HepG2 (cell line): Measurements from ENCODE around the gene PHLPP2. TPM values are rescaled to one million over a fixed set of nuclear protein-coding genes. Genes with fewer than 3 reads are reported as not detected.

Experiments used
- ARID2 ChIP-seq: sonication (generic); formaldehyde crosslinking; IDR thresholded peaks from 2 replicates; pipeline ENCODE4 v1.8.1; 2022; ENCODE audit warnings: mild to moderate bottlenecking, missing genetic modification reagents, borderline replicate concordance
- CBX1 ChIP-seq: IDR thresholded peaks from one replicate; pipeline ENCODE4 v1.6.1; 2016; ENCODE audit warnings: antibody characterized with exemption, low read depth
- CENPX ChIP-seq: sonication (generic); formaldehyde crosslinking; IDR thresholded peaks from 2 replicates; pipeline ENCODE4 v1.9.0; 2021; ENCODE audit warnings: mild to moderate bottlenecking, missing genetic modification reagents, moderate library complexity
- ELF3 ChIP-seq: IDR thresholded peaks from 2 replicates; pipeline ENCODE4 v1.6.1; 2016; ENCODE audit warnings: missing genetic modification reagents, missing compliant biosample characterization
- ERF ChIP-seq: IDR thresholded peaks from 2 replicates; pipeline ENCODE4 v1.6.1; 2018; ENCODE audit warnings: missing biosample characterization, missing genetic modification reagents
- FOXA1 ChIP-seq, 2 experiments: fragments of 450-650 bp in 1 of 2; sonication (generic) in 1 of 2; formaldehyde crosslinking in 1 of 2; IDR thresholded peaks; 2 replicates each; pipeline versions ENCODE4 v1.4.0 to v1.6.1; 2016 to 2020; ENCODE audit warnings: missing genetic modification reagents in 1 of 2
- FOXA3 ChIP-seq: IDR thresholded peaks from 2 replicates; pipeline ENCODE4 v1.6.1; 2016; ENCODE audit warnings: missing genetic modification reagents, missing compliant biosample characterization
- JUND ChIP-seq: sonication (generic); formaldehyde crosslinking; IDR thresholded peaks from 2 replicates; pipeline ENCODE4 v1.8.0; 2022; ENCODE audit warnings: mild to moderate bottlenecking, missing genetic modification reagents
- SETDB1 ChIP-seq: sonication (generic); formaldehyde crosslinking; IDR thresholded peaks from 2 replicates; pipeline ENCODE4 v1.5.1; 2020; ENCODE audit warnings: missing genetic modification reagents, mild to moderate bottlenecking, borderline replicate concordance
- ZNF335 ChIP-seq: sonication (generic); formaldehyde crosslinking; IDR thresholded peaks from 2 replicates; pipeline ENCODE4 v1.4.0; 2020; ENCODE audit warnings: missing genetic modification reagents
- ZNF430 ChIP-seq: sonication (generic); formaldehyde crosslinking; IDR thresholded peaks from 2 replicates; pipeline ENCODE4 v1.9.0; 2021; ENCODE audit warnings: mild to moderate bottlenecking, missing genetic modification reagents
- ZNF557 ChIP-seq: sonication (generic); formaldehyde crosslinking; IDR thresholded peaks from 2 replicates; pipeline ENCODE4 v1.4.0; 2020; ENCODE audit warnings: missing genetic modification reagents
- ZNF605 ChIP-seq: sonication (generic); formaldehyde crosslinking; IDR thresholded peaks from 2 replicates; pipeline ENCODE4 v1.8.0; 2022; ENCODE audit warnings: mild to moderate bottlenecking, missing genetic modification reagents
- ZNF644 ChIP-seq: IDR thresholded peaks from 2 replicates; pipeline ENCODE4 v1.6.1; 2016; ENCODE audit warnings: low read depth
- polyA plus RNA-seq, 8 experiments: library from polyadenylated mRNA; depleted of rRNA in 3 of 8; stranded (reverse) in 7 of 8; unstranded in 1 of 8; fragments of >200 nt; fragmentation: Illumina TruSeq in 4 of 8; extraction: Trizol in 4 of 8; gene quantifications; 2 replicates each; pipeline versions ENCODE4 v1.2.1 to v1.2.3, GENCODE V29; 2011 to 2016; ENCODE audit warnings: low read depth in 4 of 8, missing spikeins in 1 of 8, mixed read lengths in 1 of 8; ENCODE audit not compliant: insufficient read depth in 1 of 8
- total RNA-seq, 5 experiments: library from RNA; depleted of rRNA; stranded (reverse); fragments of >200 nt; fragmentation: Illumina TruSeq; extraction: Trizol; gene quantifications; 2 replicates each; pipeline ENCODE4 v1.2.3, GENCODE V29; 2016; ENCODE audit warnings: low read depth in 1 of 5
- TF ChIP-seq, protein P1 (sequence below): sonication (generic); formaldehyde crosslinking; IDR thresholded peaks from 2 replicates; pipeline ENCODE4 v1.4.0; 2020; ENCODE audit warnings: missing genetic modification reagents, borderline replicate concordance
- TF ChIP-seq, protein P2 (sequence below): sonication (generic); formaldehyde crosslinking; IDR thresholded peaks from 2 replicates; pipeline ENCODE4 v1.4.0; 2020; ENCODE audit warnings: missing genetic modification reagents, borderline replicate concordance
- TF ChIP-seq, protein P3 (sequence below): IDR thresholded peaks from 2 replicates; pipeline ENCODE4 v1.6.1; 2016; ENCODE audit warnings: mild to moderate bottlenecking
- TF ChIP-seq, protein P4 (sequence below): sonication (generic); formaldehyde crosslinking; IDR thresholded peaks from 2 replicates; pipeline ENCODE4 v1.5.1; 2020; ENCODE audit warnings: missing genetic modification reagents, mild to moderate bottlenecking, borderline replicate concordance
- TF ChIP-seq, protein P5 (sequence below): sonication (generic); formaldehyde crosslinking; IDR thresholded peaks from 2 replicates; pipeline ENCODE4 v1.4.0; 2020; ENCODE audit warnings: mild to moderate bottlenecking, missing genetic modification reagents, borderline replicate concordance

PHLPP2 gene
- total and polyA plus RNA-seq, 2 of the 13 experiments (the other 11 are each of a cell fraction or from before 2014, with no cell fraction given), result 8.9 TPM

DNA sequence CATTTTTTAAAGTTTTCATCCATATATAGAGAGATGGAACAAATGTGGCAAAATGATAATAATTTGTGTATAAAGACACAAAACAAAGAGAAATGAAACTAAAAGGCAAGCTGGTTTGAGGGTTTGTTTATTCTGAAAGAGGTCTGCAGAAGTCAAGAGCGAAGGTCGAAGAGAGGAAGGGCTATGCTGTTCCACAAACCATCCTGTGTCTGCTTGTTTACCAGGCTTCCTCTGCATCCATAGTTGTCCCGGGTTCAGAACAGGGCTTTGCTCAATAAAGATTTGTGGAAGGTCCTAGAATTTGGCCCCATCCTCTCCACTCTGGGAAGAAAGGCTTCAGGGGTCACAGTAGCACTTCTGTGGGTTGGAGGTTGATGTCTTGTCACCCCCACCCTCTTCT, 100.9 kb downstream of the PHLPP2 start (continued):
- TF ChIP-seq FOXA1 (IDR thresholded peaks at IDR 0.05), result no peak
- TF ChIP-seq FOXA1 (CRISPR knock-in tag; IDR thresholded peaks at IDR 0.05), result peak; percentile 83
- no peak for TF ChIP-seq ZNF557 (CRISPR knock-in tag)
- TF ChIP-seq SETDB1 (CRISPR knock-in tag), result no peak
- TF ChIP-seq CBX1, result no peak
- TF ChIP-seq, protein P1, sequence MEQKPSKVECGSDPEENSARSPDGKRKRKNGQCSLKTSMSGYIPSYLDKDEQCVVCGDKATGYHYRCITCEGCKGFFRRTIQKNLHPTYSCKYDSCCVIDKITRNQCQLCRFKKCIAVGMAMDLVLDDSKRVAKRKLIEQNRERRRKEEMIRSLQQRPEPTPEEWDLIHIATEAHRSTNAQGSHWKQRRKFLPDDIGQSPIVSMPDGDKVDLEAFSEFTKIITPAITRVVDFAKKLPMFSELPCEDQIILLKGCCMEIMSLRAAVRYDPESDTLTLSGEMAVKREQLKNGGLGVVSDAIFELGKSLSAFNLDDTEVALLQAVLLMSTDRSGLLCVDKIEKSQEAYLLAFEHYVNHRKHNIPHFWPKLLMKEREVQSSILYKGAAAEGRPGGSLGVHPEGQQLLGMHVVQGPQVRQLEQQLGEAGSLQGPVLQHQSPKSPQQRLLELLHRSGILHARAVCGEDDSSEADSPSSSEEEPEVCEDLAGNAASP (CRISPR knock-in tag), result no peak
- TF ChIP-seq, protein P2, sequence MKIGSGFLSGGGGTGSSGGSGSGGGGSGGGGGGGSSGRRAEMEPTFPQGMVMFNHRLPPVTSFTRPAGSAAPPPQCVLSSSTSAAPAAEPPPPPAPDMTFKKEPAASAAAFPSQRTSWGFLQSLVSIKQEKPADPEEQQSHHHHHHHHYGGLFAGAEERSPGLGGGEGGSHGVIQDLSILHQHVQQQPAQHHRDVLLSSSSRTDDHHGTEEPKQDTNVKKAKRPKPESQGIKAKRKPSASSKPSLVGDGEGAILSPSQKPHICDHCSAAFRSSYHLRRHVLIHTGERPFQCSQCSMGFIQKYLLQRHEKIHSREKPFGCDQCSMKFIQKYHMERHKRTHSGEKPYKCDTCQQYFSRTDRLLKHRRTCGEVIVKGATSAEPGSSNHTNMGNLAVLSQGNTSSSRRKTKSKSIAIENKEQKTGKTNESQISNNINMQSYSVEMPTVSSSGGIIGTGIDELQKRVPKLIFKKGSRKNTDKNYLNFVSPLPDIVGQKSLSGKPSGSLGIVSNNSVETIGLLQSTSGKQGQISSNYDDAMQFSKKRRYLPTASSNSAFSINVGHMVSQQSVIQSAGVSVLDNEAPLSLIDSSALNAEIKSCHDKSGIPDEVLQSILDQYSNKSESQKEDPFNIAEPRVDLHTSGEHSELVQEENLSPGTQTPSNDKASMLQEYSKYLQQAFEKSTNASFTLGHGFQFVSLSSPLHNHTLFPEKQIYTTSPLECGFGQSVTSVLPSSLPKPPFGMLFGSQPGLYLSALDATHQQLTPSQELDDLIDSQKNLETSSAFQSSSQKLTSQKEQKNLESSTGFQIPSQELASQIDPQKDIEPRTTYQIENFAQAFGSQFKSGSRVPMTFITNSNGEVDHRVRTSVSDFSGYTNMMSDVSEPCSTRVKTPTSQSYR (CRISPR knock-in tag), result peak; percentile 8; the same call in 1 of the 2 replicates
- TF ChIP-seq, protein P3, sequence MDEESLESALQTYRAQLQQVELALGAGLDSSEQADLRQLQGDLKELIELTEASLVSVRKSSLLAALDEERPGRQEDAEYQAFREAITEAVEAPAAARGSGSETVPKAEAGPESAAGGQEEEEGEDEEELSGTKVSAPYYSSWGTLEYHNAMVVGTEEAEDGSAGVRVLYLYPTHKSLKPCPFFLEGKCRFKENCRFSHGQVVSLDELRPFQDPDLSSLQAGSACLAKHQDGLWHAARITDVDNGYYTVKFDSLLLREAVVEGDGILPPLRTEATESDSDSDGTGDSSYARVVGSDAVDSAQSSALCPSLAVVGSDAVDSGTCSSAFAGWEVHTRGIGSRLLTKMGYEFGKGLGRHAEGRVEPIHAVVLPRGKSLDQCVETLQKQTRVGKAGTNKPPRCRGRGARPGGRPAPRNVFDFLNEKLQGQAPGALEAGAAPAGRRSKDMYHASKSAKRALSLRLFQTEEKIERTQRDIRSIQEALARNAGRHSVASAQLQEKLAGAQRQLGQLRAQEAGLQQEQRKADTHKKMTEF (CRISPR knock-in tag), result peak; percentile 65
- TF ChIP-seq ZNF430 (CRISPR knock-in tag), result peak; percentile 59; the same call in 1 of the 2 replicates
- TF ChIP-seq ZNF644 (CRISPR knock-in tag), result 0 out of 2 replicates have a peak, but pooled peaks have one; percentile 38
- no peak for TF ChIP-seq ARID2 (CRISPR knock-in tag)
- no peak for TF ChIP-seq JUND (CRISPR knock-in tag)
- no peak for TF ChIP-seq CENPX (CRISPR knock-in tag)
- TF ChIP-seq ZNF605 (CRISPR knock-in tag), result no peak
- peak; percentile 86 for TF ChIP-seq FOXA3
- TF ChIP-seq ZNF335 (CRISPR knock-in tag), result no peak
- TF ChIP-seq, protein P4, sequence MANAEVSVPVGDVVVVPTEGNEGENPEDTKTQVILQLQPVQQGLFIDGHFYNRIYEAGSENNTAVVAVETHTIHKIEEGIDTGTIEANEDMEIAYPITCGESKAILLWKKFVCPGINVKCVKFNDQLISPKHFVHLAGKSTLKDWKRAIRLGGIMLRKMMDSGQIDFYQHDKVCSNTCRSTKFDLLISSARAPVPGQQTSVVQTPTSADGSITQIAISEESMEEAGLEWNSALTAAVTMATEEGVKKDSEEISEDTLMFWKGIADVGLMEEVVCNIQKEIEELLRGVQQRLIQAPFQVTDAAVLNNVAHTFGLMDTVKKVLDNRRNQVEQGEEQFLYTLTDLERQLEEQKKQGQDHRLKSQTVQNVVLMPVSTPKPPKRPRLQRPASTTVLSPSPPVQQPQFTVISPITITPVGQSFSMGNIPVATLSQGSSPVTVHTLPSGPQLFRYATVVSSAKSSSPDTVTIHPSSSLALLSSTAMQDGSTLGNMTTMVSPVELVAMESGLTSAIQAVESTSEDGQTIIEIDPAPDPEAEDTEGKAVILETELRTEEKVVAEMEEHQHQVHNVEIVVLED (CRISPR knock-in tag), result no peak
- TF ChIP-seq, protein P5, sequence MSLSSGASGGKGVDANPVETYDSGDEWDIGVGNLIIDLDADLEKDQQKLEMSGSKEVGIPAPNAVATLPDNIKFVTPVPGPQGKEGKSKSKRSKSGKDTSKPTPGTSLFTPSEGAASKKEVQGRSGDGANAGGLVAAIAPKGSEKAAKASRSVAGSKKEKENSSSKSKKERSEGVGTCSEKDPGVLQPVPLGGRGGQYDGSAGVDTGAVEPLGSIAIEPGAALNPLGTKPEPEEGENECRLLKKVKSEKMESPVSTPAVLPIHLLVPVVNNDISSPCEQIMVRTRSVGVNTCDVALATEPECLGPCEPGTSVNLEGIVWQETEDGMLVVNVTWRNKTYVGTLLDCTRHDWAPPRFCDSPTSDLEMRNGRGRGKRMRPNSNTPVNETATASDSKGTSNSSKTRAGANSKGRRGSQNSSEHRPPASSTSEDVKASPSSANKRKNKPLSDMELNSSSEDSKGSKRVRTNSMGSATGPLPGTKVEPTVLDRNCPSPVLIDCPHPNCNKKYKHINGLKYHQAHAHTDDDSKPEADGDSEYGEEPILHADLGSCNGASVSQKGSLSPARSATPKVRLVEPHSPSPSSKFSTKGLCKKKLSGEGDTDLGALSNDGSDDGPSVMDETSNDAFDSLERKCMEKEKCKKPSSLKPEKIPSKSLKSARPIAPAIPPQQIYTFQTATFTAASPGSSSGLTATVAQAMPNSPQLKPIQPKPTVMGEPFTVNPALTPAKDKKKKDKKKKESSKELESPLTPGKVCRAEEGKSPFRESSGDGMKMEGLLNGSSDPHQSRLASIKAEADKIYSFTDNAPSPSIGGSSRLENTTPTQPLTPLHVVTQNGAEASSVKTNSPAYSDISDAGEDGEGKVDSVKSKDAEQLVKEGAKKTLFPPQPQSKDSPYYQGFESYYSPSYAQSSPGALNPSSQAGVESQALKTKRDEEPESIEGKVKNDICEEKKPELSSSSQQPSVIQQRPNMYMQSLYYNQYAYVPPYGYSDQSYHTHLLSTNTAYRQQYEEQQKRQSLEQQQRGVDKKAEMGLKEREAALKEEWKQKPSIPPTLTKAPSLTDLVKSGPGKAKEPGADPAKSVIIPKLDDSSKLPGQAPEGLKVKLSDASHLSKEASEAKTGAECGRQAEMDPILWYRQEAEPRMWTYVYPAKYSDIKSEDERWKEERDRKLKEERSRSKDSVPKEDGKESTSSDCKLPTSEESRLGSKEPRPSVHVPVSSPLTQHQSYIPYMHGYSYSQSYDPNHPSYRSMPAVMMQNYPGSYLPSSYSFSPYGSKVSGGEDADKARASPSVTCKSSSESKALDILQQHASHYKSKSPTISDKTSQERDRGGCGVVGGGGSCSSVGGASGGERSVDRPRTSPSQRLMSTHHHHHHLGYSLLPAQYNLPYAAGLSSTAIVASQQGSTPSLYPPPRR (CRISPR knock-in tag), result no peak
- peak; percentile 81 for TF ChIP-seq ELF3 (CRISPR knock-in tag)
- TF ChIP-seq ERF, result 0 out of 2 replicates have a peak, but pooled peaks have one; percentile 35
